GM12873 (cell line): Measurements from ENCODE around the gene KLF3.

ENCODE experiments used
- TF ChIP-seq, protein P1 (sequence below): IDR thresholded peaks from 2 replicates; pipeline ENCODE4 v1.5.1; 2012; ENCODE audit warnings: low read depth, mild to moderate bottlenecking, moderate library complexity, low read length, control low read depth; ENCODE audit not compliant: insufficient read depth; ENCODE audit errors: missing control alignments

The KLF3 gene

DNA sequence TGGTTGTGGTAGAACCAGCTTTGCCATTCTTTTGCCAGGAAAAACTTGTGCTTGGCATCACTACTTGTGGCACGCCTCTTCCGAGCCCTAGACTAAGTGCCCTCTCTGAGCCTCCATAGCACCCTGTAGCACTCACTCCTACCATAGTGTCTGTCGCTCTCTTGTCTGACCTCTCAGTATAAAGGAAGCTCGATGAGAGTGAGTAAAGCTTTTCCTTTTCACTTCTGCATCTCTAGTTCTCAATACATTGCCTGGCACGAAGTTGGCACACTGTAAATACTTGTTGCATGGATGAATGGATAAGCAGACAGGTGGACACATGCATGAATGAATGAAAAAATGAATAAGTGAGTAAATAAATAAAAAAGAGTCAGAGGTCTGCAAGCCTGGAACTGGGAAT, 70.4 kb downstream of the KLF3 start:
- TF ChIP-seq, protein P1, sequence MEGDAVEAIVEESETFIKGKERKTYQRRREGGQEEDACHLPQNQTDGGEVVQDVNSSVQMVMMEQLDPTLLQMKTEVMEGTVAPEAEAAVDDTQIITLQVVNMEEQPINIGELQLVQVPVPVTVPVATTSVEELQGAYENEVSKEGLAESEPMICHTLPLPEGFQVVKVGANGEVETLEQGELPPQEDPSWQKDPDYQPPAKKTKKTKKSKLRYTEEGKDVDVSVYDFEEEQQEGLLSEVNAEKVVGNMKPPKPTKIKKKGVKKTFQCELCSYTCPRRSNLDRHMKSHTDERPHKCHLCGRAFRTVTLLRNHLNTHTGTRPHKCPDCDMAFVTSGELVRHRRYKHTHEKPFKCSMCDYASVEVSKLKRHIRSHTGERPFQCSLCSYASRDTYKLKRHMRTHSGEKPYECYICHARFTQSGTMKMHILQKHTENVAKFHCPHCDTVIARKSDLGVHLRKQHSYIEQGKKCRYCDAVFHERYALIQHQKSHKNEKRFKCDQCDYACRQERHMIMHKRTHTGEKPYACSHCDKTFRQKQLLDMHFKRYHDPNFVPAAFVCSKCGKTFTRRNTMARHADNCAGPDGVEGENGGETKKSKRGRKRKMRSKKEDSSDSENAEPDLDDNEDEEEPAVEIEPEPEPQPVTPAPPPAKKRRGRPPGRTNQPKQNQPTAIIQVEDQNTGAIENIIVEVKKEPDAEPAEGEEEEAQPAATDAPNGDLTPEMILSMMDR, result no peak

DNA sequence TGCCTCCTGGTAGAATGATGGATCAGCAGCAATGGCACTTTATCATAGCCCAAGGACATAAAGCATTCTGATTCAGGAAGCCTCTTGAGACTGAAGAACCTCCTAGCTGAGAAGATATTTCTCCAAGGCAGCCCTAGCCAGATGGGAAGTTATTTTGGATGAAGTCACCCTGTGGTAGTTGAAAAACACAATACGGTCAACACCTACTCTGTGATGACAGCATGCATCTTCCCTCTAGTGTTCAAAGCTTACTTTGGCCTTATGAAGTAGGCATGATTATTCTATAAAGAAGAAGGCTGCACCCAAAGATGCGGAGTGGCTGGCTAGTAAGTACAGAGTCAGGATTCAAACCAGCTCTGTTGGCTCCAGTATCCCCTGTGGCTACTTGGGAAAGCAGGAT, 70.9 kb downstream of the KLF3 start:
- TF ChIP-seq, protein P1, result no peak

DNA sequence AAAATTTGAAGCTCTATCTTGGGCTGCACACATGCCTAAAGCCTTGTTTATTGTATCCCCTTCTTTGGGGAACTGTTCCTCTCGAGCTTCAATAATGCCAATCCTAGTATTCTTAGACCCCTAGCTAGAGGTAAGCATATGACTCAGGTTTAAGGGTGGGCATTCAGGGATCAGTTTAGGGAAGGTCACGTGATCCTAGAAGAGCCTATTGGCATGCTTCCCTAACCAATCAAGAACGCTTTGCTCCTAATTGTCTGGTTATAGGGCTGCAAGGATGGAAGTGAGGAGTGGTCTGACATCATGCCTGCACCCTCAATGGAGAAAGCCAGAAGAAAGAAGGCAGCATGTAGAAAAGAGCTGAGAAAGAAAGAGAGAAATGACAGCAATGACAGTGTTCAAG, 71.9 kb downstream of the KLF3 start:
- TF ChIP-seq, protein P1, result no peak

DNA sequence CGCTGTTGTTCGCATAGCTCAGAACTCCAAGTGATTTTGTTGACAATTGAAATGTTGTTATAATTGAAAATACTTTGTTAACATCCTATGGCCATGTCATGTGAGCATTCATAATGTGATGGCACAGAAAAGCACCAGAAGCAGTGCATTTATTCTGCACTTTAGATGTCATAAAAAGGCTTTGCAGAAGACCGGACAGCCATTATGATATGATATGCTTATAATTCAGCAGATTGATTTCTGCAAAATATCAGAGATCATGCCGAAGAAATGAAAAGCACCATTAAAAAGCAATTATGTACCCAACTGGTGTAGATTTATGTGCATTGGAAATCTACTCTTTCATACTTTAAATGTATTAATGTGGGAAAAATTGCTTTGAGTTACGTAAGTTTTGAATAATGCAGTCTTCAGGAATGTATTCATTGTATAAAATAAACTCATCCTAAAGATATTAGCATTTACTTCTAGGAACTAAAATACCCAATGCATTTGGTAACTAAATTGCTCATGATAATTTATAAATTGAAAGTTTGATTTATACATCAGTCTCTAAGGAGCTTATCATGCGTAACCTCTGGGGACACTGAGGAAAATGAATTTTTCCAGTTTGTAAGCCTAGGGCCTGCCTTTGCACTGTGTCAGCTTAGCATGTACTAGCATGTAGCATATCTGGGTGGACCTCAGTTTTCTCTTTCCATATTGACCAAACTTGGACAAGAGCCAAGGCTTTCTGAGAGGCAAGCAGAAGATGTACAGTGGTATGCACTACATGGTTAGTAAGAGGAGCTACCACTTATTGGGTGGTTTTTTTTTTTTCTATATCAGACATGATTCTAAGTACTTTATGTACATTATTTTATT, 75.2 kb downstream of the KLF3 start:
- TF ChIP-seq, protein P1, result no peak

DNA sequence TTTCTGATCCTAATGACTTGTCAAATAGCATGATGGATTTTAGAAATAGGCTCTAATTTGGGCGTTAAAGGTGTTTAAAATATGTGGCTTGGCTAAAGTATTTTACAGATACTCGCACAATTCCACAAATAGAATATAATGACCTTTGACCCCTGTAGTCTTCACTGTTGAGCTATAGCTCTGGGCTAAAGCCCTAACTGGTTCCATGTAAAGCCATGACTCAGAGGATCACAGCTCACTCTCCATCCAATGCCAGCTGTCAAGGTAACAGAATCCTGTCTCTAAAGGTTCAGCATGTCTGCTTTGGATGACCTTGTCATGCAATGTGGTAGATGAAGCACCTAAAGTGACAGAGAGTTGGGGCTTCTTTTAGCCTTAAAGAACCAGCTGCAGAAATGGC, 76.3 kb downstream of the KLF3 start:
- TF ChIP-seq, protein P1, result no peak

DNA sequence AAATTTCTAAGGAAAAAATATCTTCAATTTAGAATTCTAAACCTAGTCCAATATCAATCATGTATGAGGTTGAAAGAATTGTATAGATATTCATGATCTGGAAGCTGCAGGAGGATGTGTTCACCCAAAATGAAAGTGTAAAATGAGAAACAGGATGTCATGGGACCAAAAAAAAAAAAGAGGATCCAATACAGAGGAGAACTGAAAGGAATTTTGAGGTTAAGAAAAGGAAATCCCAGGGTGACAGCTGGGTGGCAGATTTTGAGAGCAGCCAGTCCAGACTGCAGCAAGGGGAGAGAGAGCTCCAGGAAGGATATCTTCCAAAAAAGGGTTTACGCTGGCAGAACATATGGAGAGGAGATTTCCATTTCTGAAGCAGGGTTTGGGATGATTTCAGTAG, 79.9 kb downstream of the KLF3 start:
- TF ChIP-seq, protein P1, result no peak

DNA sequence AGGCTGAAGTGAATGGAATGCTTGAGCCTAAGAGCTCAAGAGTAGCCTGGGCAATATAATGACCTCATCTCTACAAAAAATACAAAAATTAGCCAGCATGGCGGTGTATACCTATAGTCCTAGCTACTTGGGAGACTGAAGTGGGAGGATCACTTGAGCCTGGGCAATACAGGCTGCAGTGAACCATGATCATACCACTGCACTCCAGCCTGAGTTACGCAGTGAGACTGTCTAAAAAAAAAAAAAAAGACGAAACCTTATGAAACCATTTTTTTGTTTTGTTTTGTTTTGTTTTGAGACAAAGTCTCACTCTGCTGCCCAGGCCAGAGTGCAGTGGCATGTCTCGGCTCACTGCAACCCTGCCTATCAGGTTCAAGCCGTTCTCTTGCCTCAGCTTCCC, 81.9 kb downstream of the KLF3 start:
- TF ChIP-seq, protein P1, result no peak
